Activated CD4-positive, alpha-beta T cell treated with anti-CD3 and anti-CD28 coated beads, Interleukin-2, Interleukin-4, amounts not matched to agents 100 ng/mL and 50 ng/mL, durations not matched to agents 16 hours and 8 hours (primary cell): ENCODE data around the gene LRRC58.
"Not testable (repeated sequence)": the region's sequence is repeated elsewhere in the genome, so short reads cannot be mapped to it uniquely, and the experiment has no call there.

ENCODE experiments used
- DNase-seq: peaks from one replicate; pipeline ENCODE4 v3.0.0-alpha.2; 2020; ENCODE audit warnings: low spot score

LRRC58 gene

GRCh38 chr3:120339362-120339761, 9.8 kb downstream of the LRRC58 start:
- no peak for DNase-seq

GRCh38 chr3:120338517-120338916, 10.6 kb downstream of the LRRC58 start:
- DNase-seq = peak; percentile 37

- DNase-seq = no peak
These were observed 16.5 kb downstream of the LRRC58 start for GRCh38 chr3:120332646-120333045.

GRCh38 chr3:120331076-120331475, 18.1 kb downstream of the LRRC58 start:
- DNase-seq = no peak

GRCh38 chr3:120326784-120327183, 22.4 kb downstream of the LRRC58 start:
- DNase-seq = no peak

GRCh38 chr3:120324190-120324589, 25.0 kb downstream of the LRRC58 start:
- DNase-seq = no peak

GRCh38 chr3:120323761-120324160, 25.4 kb downstream of the LRRC58 start:
- DNase-seq = not testable (repeated sequence)

- DNase-seq = peak; percentile 31
These were observed 37.0 kb downstream of the LRRC58 start for GRCh38 chr3:120311863-120312794.

GRCh38 chr3:120306519-120307455, 42.4 kb downstream of the LRRC58 start:
- no peak for DNase-seq

- no peak for DNase-seq
These were observed 44.5 kb downstream of the LRRC58 start for GRCh38 chr3:120304616-120305015.

- DNase-seq = no peak
These were observed 46.8 kb downstream of the LRRC58 start for GRCh38 chr3:120302361-120302760.

- DNase-seq = no peak
These were observed 48.2 kb downstream of the LRRC58 start for GRCh38 chr3:120300971-120301370.

- no peak for DNase-seq
These were observed 49.8 kb downstream of the LRRC58 start for GRCh38 chr3:120299403-120299802.

GRCh38 chr3:120298996-120299395, 50.2 kb downstream of the LRRC58 start:
- no peak for DNase-seq

GRCh38 chr3:120291552-120291951, 57.6 kb downstream of the LRRC58 start:
- DNase-seq = not testable (repeated sequence)

GRCh38 chr3:120289636-120290035, 59.5 kb downstream of the LRRC58 start:
- DNase-seq = no peak

GRCh38 chr3:120286465-120286864, 62.7 kb downstream of the LRRC58 start:
- DNase-seq = no peak

- no peak for DNase-seq
These were observed 63.7 kb downstream of the LRRC58 start for GRCh38 chr3:120285508-120285841.

GRCh38 chr3:120284747-120285507, 64.2 kb downstream of the LRRC58 start, which contains the start of gene GPR156:
TSS of gene GPR156 (minus strand) at chr3:120285222. CDS start at chr3:120244098, 41,124 bp downstream.
- DNase-seq = no peak

GRCh38 chr3:120281261-120281660, 67.9 kb downstream of the LRRC58 start:
- no peak for DNase-seq

- DNase-seq = no peak
These were observed 68.6 kb downstream of the LRRC58 start for GRCh38 chr3:120280566-120280965.

GRCh38 chr3:120280026-120280425, 69.1 kb downstream of the LRRC58 start:
- no peak for DNase-seq
